Osteoblast (primary cell): ENCODE data around the gene CLTRN. TPM values are rescaled to one million over a fixed set of nuclear protein-coding genes. Genes with fewer than 3 reads are reported as not detected.

ENCODE experiments used
- DNase-seq: peaks from one replicate; pipeline ENCODE4 v3.0.0; 2011; ENCODE audit warnings: low spot score, mixed read lengths; ENCODE audit not compliant: insufficient read length; ENCODE audit errors: missing footprints
- H2AFZ ChIP-seq: 2 replicates; pipeline ENCODE4 v1.6.0; 2011; ENCODE audit warnings: mild to moderate bottlenecking, low read length
- H3K27ac ChIP-seq: 2 replicates; pipeline ENCODE4 v1.5.1; 2011; ENCODE audit warnings: mild to moderate bottlenecking, low read depth, low read length, moderate library complexity
- H3K27me3 ChIP-seq: 2 replicates; pipeline ENCODE4 v1.6.0; 2012; ENCODE audit warnings: mild to moderate bottlenecking, control low read depth, inconsistent platforms, low read length, moderate library complexity; ENCODE audit not compliant: insufficient read depth
- H3K36me3 ChIP-seq: 2 replicates; pipeline ENCODE4 v1.5.1; 2011; ENCODE audit warnings: mild to moderate bottlenecking, low read length, control low read depth, moderate library complexity; ENCODE audit not compliant: insufficient read depth
- H3K4me1 ChIP-seq: 2 replicates; pipeline ENCODE4 v1.5.1; 2011; ENCODE audit warnings: mild to moderate bottlenecking, low read length, control low read depth, moderate library complexity; ENCODE audit not compliant: insufficient read depth
- H3K4me2 ChIP-seq: 2 replicates; pipeline ENCODE4 v1.6.0; 2011; ENCODE audit warnings: mild to moderate bottlenecking, low read length; ENCODE audit not compliant: insufficient read depth
- H3K4me3 ChIP-seq: fragments of 200-600 bp; sonication (generic); 3 replicates; pipeline ENCODE4 v1.5.1; 2012; ENCODE audit warnings: mild to moderate bottlenecking, low read length, inconsistent platforms; ENCODE audit not compliant: insufficient read depth
- H3K79me2 ChIP-seq: 2 replicates; pipeline ENCODE4 v1.6.0; 2012; ENCODE audit warnings: mild to moderate bottlenecking, low read length, control low read depth, inconsistent platforms; ENCODE audit not compliant: insufficient read depth
- H3K9me3 ChIP-seq: 2 replicates; pipeline ENCODE4 v1.5.1; 2011; ENCODE audit warnings: low read depth, low read length, control low read depth
- H4K20me1 ChIP-seq: 2 replicates; pipeline ENCODE4 v1.6.0; 2012; ENCODE audit warnings: mild to moderate bottlenecking, low read length, control low read depth; ENCODE audit not compliant: insufficient read depth
- total RNA-seq: library from RNA; depleted of rRNA; stranded (reverse); fragments of >200 nt; gene quantifications from 2 replicates; pipeline ENCODE4 v1.2.3, GENCODE V29; 2012
- TF ChIP-seq, protein P1 (sequence below): IDR thresholded peaks from 2 replicates; pipeline ENCODE4 v1.5.1; 2011; ENCODE audit warnings: mild to moderate bottlenecking, low read depth, low read length, moderate library complexity; ENCODE audit errors: extremely low read depth

Gene CLTRN
- total RNA-seq, 1 donor: 0.36 TPM

DNA sequence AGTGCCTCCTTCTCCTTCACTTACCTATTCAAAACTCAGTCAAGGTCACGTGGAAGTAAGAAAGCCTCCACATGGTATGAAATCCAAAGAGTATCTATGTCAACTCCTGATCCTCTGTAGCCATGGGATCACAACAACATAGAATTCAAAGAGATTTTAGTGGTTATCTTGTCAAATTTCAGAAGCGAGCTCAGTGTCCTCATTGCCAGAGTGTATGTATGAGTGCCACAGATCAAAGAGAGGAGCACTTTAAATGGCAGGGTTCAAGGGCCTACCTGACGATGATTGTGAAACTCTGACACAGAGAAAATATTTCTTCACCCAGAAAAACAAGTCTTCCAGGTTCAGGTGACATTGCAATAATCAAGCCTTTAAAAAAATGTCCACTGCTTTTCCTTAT lies 62.7 kb downstream of the CLTRN start:
- Histone ChIP-seq H3K79me2 (no peaks in the 10 kb centered on the region), H3K4me3 (no peak overlapping the region), H3K27me3 (no peaks in the 10 kb centered on the region), H3K36me3 (no peaks in the 10 kb centered on the region), H3K4me1 (no peaks in the 10 kb centered on the region), H4K20me1 (no peaks in the 10 kb centered on the region), H3K9me3 (no peaks in the 10 kb centered on the region), H3K27ac (no peak overlapping the region), H2AFZ (no peak overlapping the region), H3K4me2 (no peak overlapping the region)
- TF ChIP-seq, protein P1, sequence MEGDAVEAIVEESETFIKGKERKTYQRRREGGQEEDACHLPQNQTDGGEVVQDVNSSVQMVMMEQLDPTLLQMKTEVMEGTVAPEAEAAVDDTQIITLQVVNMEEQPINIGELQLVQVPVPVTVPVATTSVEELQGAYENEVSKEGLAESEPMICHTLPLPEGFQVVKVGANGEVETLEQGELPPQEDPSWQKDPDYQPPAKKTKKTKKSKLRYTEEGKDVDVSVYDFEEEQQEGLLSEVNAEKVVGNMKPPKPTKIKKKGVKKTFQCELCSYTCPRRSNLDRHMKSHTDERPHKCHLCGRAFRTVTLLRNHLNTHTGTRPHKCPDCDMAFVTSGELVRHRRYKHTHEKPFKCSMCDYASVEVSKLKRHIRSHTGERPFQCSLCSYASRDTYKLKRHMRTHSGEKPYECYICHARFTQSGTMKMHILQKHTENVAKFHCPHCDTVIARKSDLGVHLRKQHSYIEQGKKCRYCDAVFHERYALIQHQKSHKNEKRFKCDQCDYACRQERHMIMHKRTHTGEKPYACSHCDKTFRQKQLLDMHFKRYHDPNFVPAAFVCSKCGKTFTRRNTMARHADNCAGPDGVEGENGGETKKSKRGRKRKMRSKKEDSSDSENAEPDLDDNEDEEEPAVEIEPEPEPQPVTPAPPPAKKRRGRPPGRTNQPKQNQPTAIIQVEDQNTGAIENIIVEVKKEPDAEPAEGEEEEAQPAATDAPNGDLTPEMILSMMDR: no peak
- DNase-seq: no peak

DNA sequence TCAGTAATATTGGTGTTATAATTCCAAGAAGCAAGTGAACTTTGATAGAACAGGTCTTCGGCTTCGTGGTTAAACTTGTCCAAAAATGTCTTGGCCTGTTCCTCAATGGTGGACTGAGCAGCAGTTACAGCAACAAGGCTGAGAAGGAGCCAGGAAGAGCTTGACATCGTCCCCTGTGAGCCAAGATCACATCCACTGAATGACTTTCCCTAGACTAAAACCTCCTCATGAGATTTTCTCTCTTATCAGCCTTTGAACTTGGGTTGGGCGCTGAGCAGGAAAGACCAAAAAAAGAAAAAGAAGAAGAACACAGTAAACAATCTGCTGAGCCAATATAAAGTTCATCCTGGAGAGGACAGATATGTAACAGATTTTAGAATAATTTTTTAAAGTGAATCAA lies 63.9 kb downstream of the CLTRN start, which contains the start of gene ACE2:
Gene ACE2 (minus strand): TSS at position 216 of the 400 bp plus-strand sequence. CDS start 49 bp downstream, at position 167.
- Histone ChIP-seq H3K9me3 (no peaks in the 10 kb centered on the region), H3K4me3 (no peak within 1 kb of the TSS), H3K4me2 (no peak within 1 kb of the TSS), H3K4me1 (no peaks in the 10 kb centered on the region), H2AFZ (no peak within 1 kb of the TSS), H3K27ac (no peak within 1 kb of the TSS), H3K79me2 (no peaks in the 10 kb centered on the region), H3K36me3 (no peaks in the 10 kb centered on the region), H3K27me3 (peaks cover 2% of the 10 kb centered on the region), H4K20me1 (no peaks in the 10 kb centered on the region)
- DNase-seq: no peak
- TF ChIP-seq, protein P1: no peak

DNA sequence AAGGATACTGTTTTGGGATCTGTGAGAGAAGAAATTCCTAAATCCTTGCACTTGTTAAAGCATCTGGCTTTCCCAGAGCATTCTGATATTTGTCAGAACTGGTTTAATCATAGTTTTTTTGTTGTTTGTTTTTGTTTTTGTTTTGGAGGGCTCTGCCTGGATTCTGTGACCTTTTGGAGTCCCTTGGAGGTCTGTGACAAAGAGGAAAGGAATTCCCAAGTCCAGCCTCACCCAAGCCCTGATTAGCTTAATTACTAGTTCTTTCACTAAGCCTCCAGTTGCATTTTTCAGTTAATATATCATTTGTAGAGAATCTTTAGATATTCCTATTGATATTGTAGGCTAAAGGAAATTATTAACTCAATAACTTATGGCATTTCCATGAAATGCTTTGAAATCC lies 64.6 kb downstream of the CLTRN start:
- no peak overlapping the region for H3K4me2 ChIP-seq
- no peak overlapping the region for H2AFZ ChIP-seq
- H3K9me3 ChIP-seq: no peaks in the 10 kb centered on the region
- H3K4me1 ChIP-seq: no peaks in the 10 kb centered on the region
- H4K20me1 ChIP-seq: no peaks in the 10 kb centered on the region
- H3K27ac ChIP-seq: no peak overlapping the region
- no peaks in the 10 kb centered on the region for H3K79me2 ChIP-seq
- H3K27me3 ChIP-seq: peaks cover 2% of the 10 kb centered on the region
- no peaks in the 10 kb centered on the region for H3K36me3 ChIP-seq
- TF ChIP-seq, protein P1: no peak
- no peak for DNase-seq
- no peak overlapping the region for H3K4me3 ChIP-seq

DNA sequence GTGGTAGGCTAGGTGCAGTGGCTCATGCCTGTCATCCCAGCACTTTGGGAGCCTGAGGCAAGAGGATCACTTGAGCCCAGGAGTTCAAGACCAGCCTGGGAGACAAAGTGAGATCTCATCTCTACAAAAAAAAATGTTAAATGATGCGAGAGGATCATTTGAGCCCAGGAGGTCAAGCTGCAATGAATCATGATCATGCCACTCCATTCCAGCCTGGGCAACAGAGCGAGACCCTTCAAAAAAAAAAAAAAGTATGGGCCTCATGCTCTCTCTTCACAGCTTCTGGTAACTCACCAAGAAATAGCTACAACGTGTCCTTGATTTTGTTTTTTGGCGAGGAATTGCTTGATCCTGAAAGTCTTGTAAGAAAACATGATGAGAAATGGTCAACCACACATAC lies 65.1 kb downstream of the CLTRN start:
- Histone ChIP-seq H3K36me3 (no peaks in the 10 kb centered on the region), H2AFZ (no peak overlapping the region), H3K4me1 (no peaks in the 10 kb centered on the region), H3K27ac (no peak overlapping the region), H3K27me3 (peaks cover 2% of the 10 kb centered on the region), H3K4me3 (no peak overlapping the region), H3K4me2 (no peak overlapping the region), H4K20me1 (no peaks in the 10 kb centered on the region), H3K79me2 (no peaks in the 10 kb centered on the region), H3K9me3 (no peaks in the 10 kb centered on the region)
- TF ChIP-seq, protein P1: no peak
- DNase-seq: no peak
